ENCODE data around the gene SCNN1G.

The SCNN1G gene

DNA sequence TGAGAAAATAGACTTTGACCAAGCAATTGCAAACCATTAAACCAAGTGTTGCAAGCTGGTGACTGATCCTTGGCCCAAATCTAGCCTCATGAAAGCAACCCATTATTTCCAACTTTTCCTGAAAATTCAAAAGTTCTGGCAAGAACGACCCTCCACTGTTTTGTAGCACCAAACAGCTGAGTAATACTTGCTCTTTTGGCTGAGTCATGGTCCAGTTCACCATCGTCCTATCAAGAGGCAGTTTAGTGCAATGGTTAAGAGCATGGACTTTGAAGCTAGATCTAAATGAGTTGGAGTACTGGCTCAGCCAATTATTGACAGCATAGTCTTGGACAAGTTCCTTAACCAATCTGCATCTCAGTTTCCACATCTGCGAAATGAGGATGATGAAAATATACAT, 31.3 kb downstream of the SCNN1G start:
- Histone ChIP-seq H3K36me3 (no peaks in the 10 kb centered on the region), H3K9me3 (no peaks in the 10 kb centered on the region; the same call in 1 of the 2 replicates), H3K4me1 (no peaks in the 10 kb centered on the region), H3K27me3 (peaks cover 3% of the 10 kb centered on the region; the same call in 1 of the 2 replicates), H3K4me3 (ENCODE audit: low read depth, low read length) (no peak overlapping the region)
- DNase-seq, result no peak
- TF ChIP-seq, protein P1, sequence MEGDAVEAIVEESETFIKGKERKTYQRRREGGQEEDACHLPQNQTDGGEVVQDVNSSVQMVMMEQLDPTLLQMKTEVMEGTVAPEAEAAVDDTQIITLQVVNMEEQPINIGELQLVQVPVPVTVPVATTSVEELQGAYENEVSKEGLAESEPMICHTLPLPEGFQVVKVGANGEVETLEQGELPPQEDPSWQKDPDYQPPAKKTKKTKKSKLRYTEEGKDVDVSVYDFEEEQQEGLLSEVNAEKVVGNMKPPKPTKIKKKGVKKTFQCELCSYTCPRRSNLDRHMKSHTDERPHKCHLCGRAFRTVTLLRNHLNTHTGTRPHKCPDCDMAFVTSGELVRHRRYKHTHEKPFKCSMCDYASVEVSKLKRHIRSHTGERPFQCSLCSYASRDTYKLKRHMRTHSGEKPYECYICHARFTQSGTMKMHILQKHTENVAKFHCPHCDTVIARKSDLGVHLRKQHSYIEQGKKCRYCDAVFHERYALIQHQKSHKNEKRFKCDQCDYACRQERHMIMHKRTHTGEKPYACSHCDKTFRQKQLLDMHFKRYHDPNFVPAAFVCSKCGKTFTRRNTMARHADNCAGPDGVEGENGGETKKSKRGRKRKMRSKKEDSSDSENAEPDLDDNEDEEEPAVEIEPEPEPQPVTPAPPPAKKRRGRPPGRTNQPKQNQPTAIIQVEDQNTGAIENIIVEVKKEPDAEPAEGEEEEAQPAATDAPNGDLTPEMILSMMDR (IDR thresholded peaks at IDR 0.05; ENCODE audit: low read depth, low read length), result no peak

DNA sequence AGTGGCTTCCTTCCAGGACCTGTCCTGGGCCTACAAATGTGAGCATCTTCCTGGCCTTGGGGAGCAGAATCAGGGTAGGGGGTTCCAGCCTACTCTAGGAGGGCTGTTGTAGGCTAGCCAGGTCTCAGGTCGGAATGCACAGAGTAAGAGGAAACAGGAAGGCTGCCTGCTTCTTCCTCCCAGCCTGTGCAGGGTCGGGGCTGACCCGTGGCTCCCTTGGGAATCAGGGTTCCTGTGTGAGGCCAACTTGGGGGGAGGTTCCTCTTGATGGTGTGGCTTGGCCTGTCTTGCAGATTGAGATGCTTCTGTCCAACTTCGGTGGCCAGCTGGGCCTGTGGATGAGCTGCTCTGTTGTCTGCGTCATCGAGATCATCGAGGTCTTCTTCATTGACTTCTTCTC, 32.3 kb downstream of the SCNN1G start:
- no peak for DNase-seq
- H3K4me3 ChIP-seq (ENCODE audit: low read depth, low read length), result no peak overlapping the region
- H3K27me3 ChIP-seq, result no peaks in the 10 kb centered on the region; the same call in 1 of the 2 replicates
- TF ChIP-seq, protein P1 (IDR thresholded peaks at IDR 0.05; ENCODE audit: low read depth, low read length), result no peak
- no peaks in the 10 kb centered on the region for H3K4me1 ChIP-seq
- H3K9me3 ChIP-seq, result no peaks in the 10 kb centered on the region; the same call in 1 of the 2 replicates
- H3K36me3 ChIP-seq, result no peaks in the 10 kb centered on the region

DNA sequence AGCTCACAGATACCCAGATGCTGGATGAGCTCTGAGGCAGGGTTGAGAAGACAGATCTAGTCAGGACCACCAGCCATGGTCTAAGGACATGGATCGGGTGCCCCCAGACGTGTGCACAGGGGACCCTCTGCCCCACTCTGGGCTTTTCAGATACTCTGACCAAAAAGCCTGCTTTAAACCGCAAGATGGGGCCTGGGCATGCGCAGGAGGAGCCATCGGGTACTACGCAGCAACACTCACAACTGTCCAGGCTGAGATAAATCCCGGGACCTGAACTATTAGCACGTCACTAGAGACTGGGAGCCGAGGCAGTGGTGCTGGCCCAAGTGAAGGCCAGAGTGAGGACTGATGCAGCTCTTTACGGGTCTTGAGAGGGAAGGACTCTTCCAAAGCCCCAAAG, 32.9 kb downstream of the SCNN1G start:
- no peaks in the 10 kb centered on the region for H3K36me3 ChIP-seq

DNA sequence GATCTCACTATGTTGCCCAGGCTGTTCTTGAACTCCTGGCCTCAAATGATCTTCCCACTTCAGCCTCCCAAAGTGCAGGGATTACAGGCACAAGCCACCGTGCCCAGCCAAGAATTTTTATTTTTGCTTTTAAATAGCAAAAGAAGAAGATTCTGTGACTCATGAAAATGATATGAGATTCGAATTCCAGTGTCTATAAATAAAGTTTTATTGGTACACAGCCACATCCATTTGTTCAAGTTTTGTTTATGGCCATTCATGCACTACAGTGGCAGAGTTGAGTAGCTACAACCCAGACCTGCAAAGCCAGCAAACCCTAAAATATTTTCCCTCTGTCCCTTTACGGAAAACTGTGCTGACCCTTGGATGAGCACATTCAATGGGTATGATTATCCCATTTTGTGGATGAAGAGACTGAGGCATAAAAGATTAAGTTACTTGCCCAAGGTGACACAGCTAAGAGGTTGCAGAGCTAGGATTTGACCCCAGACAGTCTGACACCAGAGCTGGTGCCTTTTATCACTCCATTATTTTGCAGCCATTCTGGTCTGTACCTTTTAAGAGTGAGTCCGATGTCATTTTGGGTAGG, 34.2 kb downstream of the SCNN1G start:
- DNase-seq, result no peak
- TF ChIP-seq, protein P1 (IDR thresholded peaks at IDR 0.05; ENCODE audit: low read depth, low read length), result no peak

More for the DNA sequence above, 32.9 kb downstream of the SCNN1G start:
- H3K9me3 ChIP-seq, result no peaks in the 10 kb centered on the region; the same call in 1 of the 2 replicates
- no peaks in the 10 kb centered on the region for H3K27me3 ChIP-seq
- H3K4me3 ChIP-seq (ENCODE audit: low read depth, low read length), result no peak overlapping the region
- no peaks in the 10 kb centered on the region for H3K4me1 ChIP-seq
- DNase-seq, result no peak
- TF ChIP-seq, protein P1 (IDR thresholded peaks at IDR 0.05; ENCODE audit: low read depth, low read length), result no peak

DNA sequence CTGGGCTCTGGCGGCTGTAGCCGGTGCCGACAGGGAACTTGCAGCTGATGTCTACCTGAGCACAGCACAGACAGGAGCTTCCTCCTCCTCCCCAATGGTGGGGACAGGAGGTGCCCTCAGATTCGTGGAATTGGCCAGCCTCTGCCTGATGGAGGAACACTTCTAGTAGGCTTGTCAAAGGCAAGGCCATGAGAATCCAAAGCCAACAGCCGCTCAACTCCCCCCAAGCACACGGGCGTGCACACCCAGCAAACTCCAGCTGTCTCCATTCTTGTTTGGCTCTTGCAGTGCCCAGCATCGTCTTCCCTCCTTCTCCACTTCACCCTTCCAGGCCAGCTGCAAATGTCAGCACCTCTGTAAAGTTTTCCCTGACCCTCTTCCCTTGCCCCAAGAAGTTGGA, 35.1 kb downstream of the SCNN1G start:
- Histone ChIP-seq H3K36me3 (no peaks in the 10 kb centered on the region), H3K4me1 (no peaks in the 10 kb centered on the region), H3K9me3 (no peaks in the 10 kb centered on the region; the same call in 1 of the 2 replicates), H3K4me3 (ENCODE audit: low read depth, low read length) (no peak overlapping the region), H3K27me3 (no peaks in the 10 kb centered on the region)
- no peak for DNase-seq
- TF ChIP-seq, protein P1 (IDR thresholded peaks at IDR 0.05; ENCODE audit: low read depth, low read length), result no peak

More for the DNA sequence above, 34.2 kb downstream of the SCNN1G start:
- no peak overlapping the region for H3K4me3 ChIP-seq (ENCODE audit: low read depth, low read length)
- no peaks in the 10 kb centered on the region; the same call in 1 of the 2 replicates for H3K9me3 ChIP-seq
- H3K36me3 ChIP-seq, result no peaks in the 10 kb centered on the region
- no peaks in the 10 kb centered on the region for H3K27me3 ChIP-seq
- H3K4me1 ChIP-seq, result no peaks in the 10 kb centered on the region

DNA sequence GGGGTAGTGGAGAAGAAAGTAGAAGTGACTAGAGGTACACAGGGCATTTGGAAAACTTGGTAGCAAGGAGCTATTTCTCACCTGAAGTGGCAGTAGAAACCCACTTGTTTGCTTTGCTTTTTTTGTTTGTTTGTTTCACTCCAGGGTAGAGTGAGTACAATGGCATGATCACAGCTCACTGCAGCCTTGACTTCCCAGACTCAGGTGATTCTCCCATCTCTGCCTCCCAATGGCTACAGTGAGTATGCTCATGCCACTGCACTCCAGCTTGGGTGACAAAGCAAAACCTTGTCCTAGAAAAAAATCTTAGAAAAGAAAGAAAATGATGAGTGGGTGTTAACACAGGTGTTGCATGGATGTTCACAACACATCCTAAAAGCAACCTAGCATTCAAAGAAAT, 40.4 kb downstream of the SCNN1G start:
- Histone ChIP-seq H3K27me3 (no peaks in the 10 kb centered on the region), H3K4me1 (no peaks in the 10 kb centered on the region), H3K4me3 (ENCODE audit: low read depth, low read length) (no peak overlapping the region), H3K36me3 (no peaks in the 10 kb centered on the region), H3K9me3 (no peaks in the 10 kb centered on the region)
- no peak for DNase-seq
- TF ChIP-seq, protein P1 (IDR thresholded peaks at IDR 0.05; ENCODE audit: low read depth, low read length), result no peak
